GM18520 (cell line): ENCODE results near the gene DCC.

ENCODE experiments used
- ATAC-seq: cut with Tn5 transposase; IDR thresholded peaks from one replicate; pipeline ENCODE4 v1.9.1; 2021; ENCODE audit not compliant: unreplicated experiment

The DCC gene

GRCh38 chr18:52577795-52578194 is 237.8 kb downstream of the DCC start:
- no peak for ATAC-seq

GRCh38 chr18:52582061-52582460 is 242.1 kb downstream of the DCC start:
- no peak for ATAC-seq

- no peak for ATAC-seq
Measured at GRCh38 chr18:52582516-52582915, 242.5 kb downstream of the DCC start.

- no peak for ATAC-seq
Measured at GRCh38 chr18:52588931-52589330, 248.9 kb downstream of the DCC start.

- no peak for ATAC-seq
Measured at GRCh38 chr18:52596748-52597435, 256.9 kb downstream of the DCC start.

GRCh38 chr18:52598921-52599320 is 258.9 kb downstream of the DCC start:
- ATAC-seq = no peak

GRCh38 chr18:52602820-52603219 is 262.8 kb downstream of the DCC start:
- no peak for ATAC-seq

GRCh38 chr18:52605345-52605744 is 265.3 kb downstream of the DCC start:
- no peak for ATAC-seq

GRCh38 chr18:52607985-52608384 is 268.0 kb downstream of the DCC start:
- no peak for ATAC-seq

GRCh38 chr18:52610451-52611115 is 270.6 kb downstream of the DCC start:
- no peak for ATAC-seq

GRCh38 chr18:52612406-52612805 is 272.4 kb downstream of the DCC start:
- no peak for ATAC-seq

GRCh38 chr18:52615321-52615720 is 275.3 kb downstream of the DCC start:
- ATAC-seq = no peak

- ATAC-seq = peak; percentile 96
Measured at GRCh38 chr18:52615943-52616342, 275.9 kb downstream of the DCC start.

- no peak for ATAC-seq
Measured at GRCh38 chr18:52617931-52618330, 277.9 kb downstream of the DCC start.

GRCh38 chr18:52620926-52621439 is 281.0 kb downstream of the DCC start:
- no peak for ATAC-seq

- ATAC-seq = no peak
Measured at GRCh38 chr18:52624702-52625101, 284.7 kb downstream of the DCC start.

- ATAC-seq = no peak
Measured at GRCh38 chr18:52636536-52636935, 296.5 kb downstream of the DCC start.

GRCh38 chr18:52648201-52648600 is 308.2 kb downstream of the DCC start:
- no peak for ATAC-seq

- ATAC-seq = no peak
Measured at GRCh38 chr18:52652391-52652790, 312.4 kb downstream of the DCC start.

- ATAC-seq = no peak
Measured at GRCh38 chr18:52657043-52657805, 317.2 kb downstream of the DCC start.

GRCh38 chr18:52667463-52668065 is 327.6 kb downstream of the DCC start:
- no peak for ATAC-seq
